GM23338 (cell line): ENCODE results near the gene SLC39A11. TPM values are rescaled to one million over a fixed set of nuclear protein-coding genes. Genes with fewer than 3 reads are reported as not detected.

Experiments used
- ATAC-seq: fragments of 200-7000 bp; cut with Tn5 transposase; 3 replicates; pipeline ENCODE4 v1.9.1; 2020
- DNase-seq: peaks from one replicate; pipeline ENCODE4 v3.0.0-alpha.2; 2015; ENCODE audit warnings: low spot score
- H2AFZ ChIP-seq: fragments of 200-600 bp; sonication (generic); 2 replicates; pipeline ENCODE4 v1.8.0; 2016; ENCODE audit warnings: antibody characterized with exemption, mild to moderate bottlenecking, moderate library complexity
- H3F3A ChIP-seq: fragments of 200-600 bp; sonication (generic); replicated peaks from 2 replicates; pipeline ENCODE4 v1.8.0; 2017; ENCODE audit warnings: antibody characterized with exemption, mixed run types, low read depth
- H3K27ac ChIP-seq: fragments of 200-600 bp; sonication (generic); 2 replicates; pipeline ENCODE4 v1.6.1; 2016; ENCODE audit warnings: low read depth
- H3K27me3 ChIP-seq: fragments of 200-600 bp; sonication (generic); 2 replicates; pipeline ENCODE4 v1.8.0; 2016; ENCODE audit warnings: mild to moderate bottlenecking, mixed run types, moderate library complexity; ENCODE audit not compliant: insufficient read depth
- H3K36me3 ChIP-seq: fragments of 200-600 bp; sonication (generic); 2 replicates; pipeline ENCODE4 v1.8.0; 2016; ENCODE audit warnings: mild to moderate bottlenecking; ENCODE audit not compliant: insufficient read depth
- H3K4me1 ChIP-seq: fragments of 200-600 bp; sonication (generic); 2 replicates; pipeline ENCODE4 v1.8.0; 2016; ENCODE audit warnings: mild to moderate bottlenecking, moderate library complexity; ENCODE audit not compliant: insufficient read depth
- H3K4me2 ChIP-seq: fragments of 200-600 bp; sonication (generic); 2 replicates; pipeline ENCODE4 v1.7.1; 2017; ENCODE audit warnings: mixed run types
- H3K4me3 ChIP-seq: fragments of 200-600 bp; sonication (generic); 2 replicates; pipeline ENCODE4 v1.6.1; 2016; ENCODE audit warnings: mixed run types
- H3K79me2 ChIP-seq: fragments of 200-600 bp; sonication (generic); replicated peaks from 2 replicates; pipeline ENCODE4 v1.8.0; 2017; ENCODE audit warnings: mild to moderate bottlenecking; ENCODE audit not compliant: insufficient read depth
- H3K9me2 ChIP-seq: fragments of 200-600 bp; sonication (generic); 2 replicates; pipeline ENCODE4 v1.8.0; 2017; ENCODE audit not compliant: insufficient read depth
- H4K20me1 ChIP-seq: fragments of 200-600 bp; sonication (generic); replicated peaks from 2 replicates; pipeline ENCODE4 v1.8.0; 2017; ENCODE audit warnings: mild to moderate bottlenecking; ENCODE audit not compliant: insufficient read depth
- H3K27ac Mint-ChIP-seq: 2 replicates; pipeline ENCODE4 v1.8.0; 2020; ENCODE audit warnings: inconsistent platforms, mild to moderate bottlenecking, moderate library complexity, mixed read lengths
- H3K27me3 Mint-ChIP-seq: 3 replicates; pipeline ENCODE4 v1.8.0; 2022; ENCODE audit warnings: low read depth, mild to moderate bottlenecking, moderate library complexity, mixed read lengths, inconsistent platforms; ENCODE audit not compliant: insufficient read depth, poor library complexity
- H3K36me3 Mint-ChIP-seq: 3 replicates; pipeline ENCODE4 v1.8.0; 2021; ENCODE audit warnings: low read depth, mild to moderate bottlenecking, inconsistent platforms, moderate library complexity, mixed read lengths
- H3K4me1 Mint-ChIP-seq: 3 replicates; pipeline ENCODE4 v1.8.0; 2020; ENCODE audit warnings: mild to moderate bottlenecking, inconsistent platforms, mixed read lengths
- H3K4me3 Mint-ChIP-seq: 3 replicates; pipeline ENCODE4 v1.8.0; 2021; ENCODE audit warnings: moderate library complexity, mild to moderate bottlenecking, inconsistent platforms, mixed read lengths
- H3K9me3 Mint-ChIP-seq: 3 replicates; pipeline ENCODE4 v1.8.0; 2020; ENCODE audit warnings: moderate library complexity, mild to moderate bottlenecking, inconsistent platforms, mixed read lengths
- CREB1 ChIP-seq: fragments of 250-450 bp; sonication (Bioruptor Pico); IDR thresholded peaks from 2 replicates; pipeline ENCODE4 v1.5.0; 2020; ENCODE audit warnings: low read depth, mild to moderate bottlenecking, moderate library complexity
- CTCF ChIP-seq, 2 experiments: fragments of 200-600 bp in 1 of 2; sonication (generic) in 1 of 2; conservative IDR thresholded peaks; 2 replicates each; pipeline versions ENCODE4 v1.5.1 to v1.6.1; 2016 to 2017; ENCODE audit warnings: antibody characterized with exemption in 2 of 2, low read depth in 2 of 2, mild to moderate bottlenecking in 2 of 2, moderate library complexity in 1 of 2
- ETS1 ChIP-seq: IDR thresholded peaks from 2 replicates; pipeline ENCODE4 v1.6.1; 2016; ENCODE audit warnings: antibody characterized with exemption
- EZH2 ChIP-seq: fragments of 200-600 bp; sonication (generic); IDR thresholded peaks from one replicate; pipeline ENCODE4 v1.8.0; 2017; ENCODE audit warnings: antibody characterized with exemption, mild to moderate bottlenecking, low read depth; ENCODE audit not compliant: unreplicated experiment
- EZH2phosphoT487 ChIP-seq: fragments of 200-600 bp; sonication (generic); IDR thresholded peaks from one replicate; pipeline ENCODE4 v1.8.1; 2018; ENCODE audit warnings: antibody characterized with exemption; ENCODE audit not compliant: unreplicated experiment
- JUNB ChIP-seq: IDR thresholded peaks from one replicate; pipeline ENCODE4 v1.6.1; 2016; ENCODE audit warnings: antibody characterized with exemption; ENCODE audit not compliant: unreplicated experiment
- NANOG ChIP-seq: IDR thresholded peaks from 2 replicates; pipeline ENCODE4 v1.6.1; 2016; ENCODE audit warnings: antibody characterized with exemption, borderline replicate concordance
- POLR2AphosphoS5 ChIP-seq: IDR thresholded peaks from 2 replicates; pipeline ENCODE4 v1.6.1; 2016; ENCODE audit warnings: antibody characterized with exemption, low read depth
- REST ChIP-seq: IDR thresholded peaks from one replicate; pipeline ENCODE4 v1.6.1; 2018; ENCODE audit warnings: antibody characterized with exemption; ENCODE audit not compliant: unreplicated experiment
- STAT1 ChIP-seq: IDR thresholded peaks from one replicate; pipeline ENCODE4 v1.6.1; 2016; ENCODE audit warnings: antibody characterized with exemption; ENCODE audit not compliant: unreplicated experiment
- ZNF114 ChIP-seq: fragments of 250-450 bp; sonication (Bioruptor Pico); IDR thresholded peaks from 2 replicates; pipeline ENCODE4 v1.5.0; 2020; ENCODE audit warnings: mild to moderate bottlenecking, moderate library complexity
- ZNF331 ChIP-seq: fragments of 250-450 bp; sonication (Bioruptor Pico); IDR thresholded peaks from 2 replicates; pipeline ENCODE4 v1.5.0; 2020; ENCODE audit warnings: low read depth, mild to moderate bottlenecking, moderate library complexity
- ZNF462 ChIP-seq: fragments of 250-450 bp; sonication (Bioruptor Pico); IDR thresholded peaks from 2 replicates; pipeline ENCODE4 v1.5.0; 2020; ENCODE audit warnings: mild to moderate bottlenecking, moderate library complexity
- polyA plus RNA-seq: library from polyadenylated mRNA; unstranded; fragments of >200 nt; fragmentation: Nextera tagmentation; extraction: Ambion mirVana; gene quantifications from 2 replicates; pipeline ENCODE4 v1.2.1, GENCODE V29; 2016
- total RNA-seq: library from RNA; depleted of rRNA; stranded (reverse); fragments of >200 nt; shearing (Covaris generic); gene quantifications from 2 replicates; pipeline ENCODE4 v1.2.3, GENCODE V29; 2014

Gene SLC39A11
- total and polyA plus RNA-seq, 2 experiments from 2014 or later = 10.8 to 18.1 TPM

GRCh38 chr17:72913142-72913682 lies 179.3 kb downstream of the SLC39A11 start:
- no peak overlapping the region for H3K4me3 ChIP-seq
- H3K36me3 Mint-ChIP-seq = no peaks in the 10 kb centered on the region
- no peaks in the 10 kb centered on the region for H3K4me1 ChIP-seq
- H3K36me3 ChIP-seq = no peaks in the 10 kb centered on the region
- no peak overlapping the region for H3K27ac Mint-ChIP-seq
- no peaks in the 10 kb centered on the region; the same call in 2 of the 3 replicates for H3K9me3 Mint-ChIP-seq
- H3K4me3 Mint-ChIP-seq = no peak overlapping the region
- no peaks in the 10 kb centered on the region for H3K79me2 ChIP-seq
- H2AFZ ChIP-seq = no peak overlapping the region
- no peak for DNase-seq
- H3K4me2 ChIP-seq = no peak overlapping the region
- no peaks in the 10 kb centered on the region for H3F3A ChIP-seq
- H3K27me3 ChIP-seq = no peaks in the 10 kb centered on the region
- H3K9me2 ChIP-seq = 0 out of 2 replicates have a peak, but pooled peaks cover 3% of the 10 kb centered on the region
- no peak for ATAC-seq
- H3K27ac ChIP-seq = no peak overlapping the region
- no peaks in the 10 kb centered on the region for H4K20me1 ChIP-seq
- peaks cover 2% of the 10 kb centered on the region for H3K27me3 Mint-ChIP-seq
- TF ChIP-seq ZNF462 (no peak), JUNB (no peak), ETS1 (no peak), CTCF (conservative IDR thresholded peaks at IDR 0.05; ENCODE audit: low read depth in 2 of 2) (no peak), STAT1 (no peak), REST (no peak), EZH2 (no peak), EZH2phosphoT487 (no peak), ZNF114 (CRISPR knock-in tag) (no peak), CREB1 (CRISPR knock-in tag) (no peak), ZNF331 (CRISPR knock-in tag) (no peak), POLR2AphosphoS5 (no peak), NANOG (no peak)
- no peaks in the 10 kb centered on the region for H3K4me1 Mint-ChIP-seq
